HCT116 (cell line): Measurements from ENCODE around the gene JOSD1. TPM values are rescaled to one million over a fixed set of nuclear protein-coding genes. Genes with fewer than 3 reads are reported as not detected.

ENCODE experiments used
- ATAC-seq: fragments of 200-7000 bp; cut with Tn5 transposase; 2 replicates; pipeline ENCODE4 v1.9.1; 2020; ENCODE audit warnings: mild to moderate bottlenecking, moderate library complexity
- BruUV-seq: library from RNA; stranded (reverse); fragments of 400-500 nt; replicated peaks from 2 replicates; lab custom pipeline; 2021; lab: Mats Ljungman, UMichigan
- CTCF ChIA-PET: fragments of 300-600 bp; sonication (Branson Sonifier 250); formaldehyde crosslinking; loops from one replicate; lab custom pipeline; 2021; ENCODE audit warnings: antibody characterized with exemption; lab: Charles Lee
- POLR2A ChIA-PET: fragments of 300-600, 350-600 bp; sonication (Branson Sonifier 250); formaldehyde crosslinking; loops from one replicate; lab custom pipeline; 2021; ENCODE audit warnings: antibody characterized with exemption; lab: Charles Lee
- RAD21 ChIA-PET, 2 experiments: fragments of 300-600 bp; sonication (Branson Sonifier 250); formaldehyde crosslinking; loops; one replicate each; lab custom pipeline; 2023; ENCODE audit warnings: low total read pairs in 2 of 2; ENCODE audit not compliant: uncharacterized antibody in 2 of 2, unreplicated experiment in 2 of 2, low non-redundant PET in 1 of 2; lab: Charles Lee
- DNase-seq: peaks from one replicate; pipeline ENCODE4 v3.0.0-alpha.2; 2010; ENCODE audit warnings: low read depth, low spot score
- H2AFZ ChIP-seq: fragments of 200-600 bp; shearing (Covaris generic), sonication (generic); 2 replicates; pipeline ENCODE4 v1.6.1; 2017; ENCODE audit warnings: low read depth, mixed run types, mixed read lengths, antibody characterized with exemption, low read length; ENCODE audit not compliant: poor library complexity, severe bottlenecking
- H3K27ac ChIP-seq: 2 replicates; pipeline ENCODE4 v1.5.1; 2012; ENCODE audit warnings: low read depth, low read length
- H3K27me3 ChIP-seq: fragments of 200-600 bp; sonication (generic); 2 replicates; pipeline ENCODE4 v1.6.1; 2016; ENCODE audit warnings: mixed run types, low read length, mixed read lengths; ENCODE audit not compliant: insufficient read depth
- H3K36me3 ChIP-seq, 2 experiments: fragments of 200-500 bp in 1 of 2; fragments of 200-600 bp in 1 of 2; sonication (Bioruptor generic) in 1 of 2; sonication (generic) in 1 of 2; 2 replicates each; pipeline versions ENCODE4 v1.5.1 to v1.6.1; 2014 to 2016; ENCODE audit warnings: low read length in 2 of 2, inconsistent platforms in 1 of 2, mixed read lengths in 1 of 2, mixed run types in 1 of 2; ENCODE audit not compliant: insufficient read depth in 2 of 2, control insufficient read depth in 1 of 2
- H3K4me1 ChIP-seq, 2 experiments: fragments of 200-600 bp in 1 of 2; sonication (generic) in 1 of 2; 2 replicates each; pipeline versions ENCODE4 v1.5.1 to v1.6.1; 2012 to 2017; ENCODE audit warnings: low read length in 2 of 2, inconsistent platforms in 1 of 2, mild to moderate bottlenecking in 1 of 2, mixed read lengths in 1 of 2, mixed run types in 1 of 2, moderate library complexity in 1 of 2; ENCODE audit not compliant: insufficient read depth in 2 of 2, control insufficient read depth in 1 of 2
- H3K4me2 ChIP-seq: fragments of 200-600 bp; sonication (generic); 2 replicates; pipeline ENCODE4 v1.6.1; 2017; ENCODE audit warnings: mixed run types, low read length, mixed read lengths
- H3K4me3 ChIP-seq, 2 experiments: fragments of 200-600 bp in 1 of 2; sonication (generic) in 1 of 2; replicated peaks in 1 of 2; 2 replicates each; pipeline ENCODE4 v1.5.1; 2011 to 2016; ENCODE audit warnings: low read length in 2 of 2, control low read depth in 1 of 2, low read depth in 1 of 2, mild to moderate bottlenecking in 1 of 2, mixed read lengths in 1 of 2, mixed run types in 1 of 2
- H3K79me2 ChIP-seq: fragments of 200-600 bp; sonication (generic); 2 replicates; pipeline ENCODE4 v1.6.1; 2017; ENCODE audit warnings: mild to moderate bottlenecking, mixed run types, low read length, moderate library complexity, mixed read lengths; ENCODE audit not compliant: insufficient read depth
- H3K9ac ChIP-seq: fragments of 200-600 bp; sonication (generic); 2 replicates; pipeline ENCODE4 v1.6.1; 2016; ENCODE audit warnings: low read length, mixed read lengths
- H3K9me2 ChIP-seq: fragments of 200-600 bp; sonication (generic), shearing (Covaris generic); 2 replicates; pipeline ENCODE4 v1.6.1; 2017; ENCODE audit warnings: mixed run types, mild to moderate bottlenecking, moderate library complexity; ENCODE audit not compliant: insufficient read depth
- H3K9me3 ChIP-seq, 2 experiments: fragments of 200-500 bp in 1 of 2; fragments of 200-600 bp in 1 of 2; sonication (Bioruptor generic) in 1 of 2; sonication (generic) in 1 of 2; 2 replicates each; pipeline ENCODE4 v1.6.1; 2014 to 2017; ENCODE audit warnings: low read length in 2 of 2, mixed read lengths in 2 of 2, inconsistent platforms in 1 of 2, low read depth in 1 of 2, mild to moderate bottlenecking in 1 of 2, mixed run types in 1 of 2, moderate library complexity in 1 of 2; ENCODE audit not compliant: control insufficient read depth in 1 of 2, insufficient read depth in 1 of 2
- H4K20me1 ChIP-seq: fragments of 200-600 bp; sonication (generic), shearing (Covaris generic); 2 replicates; pipeline ENCODE4 v1.6.1; 2017; ENCODE audit warnings: mixed run types, mild to moderate bottlenecking, moderate library complexity; ENCODE audit not compliant: insufficient read depth
- CEBPB ChIP-seq: IDR thresholded peaks from 2 replicates; pipeline ENCODE4 v1.6.1; 2012; ENCODE audit warnings: low read depth
- EGR1 ChIP-seq: IDR thresholded peaks from 2 replicates; pipeline ENCODE4 v1.6.1; 2012; ENCODE audit warnings: low read depth
- ELF1 ChIP-seq: IDR thresholded peaks from 2 replicates; pipeline ENCODE4 v1.6.1; 2012; ENCODE audit warnings: low read depth, borderline replicate concordance
- EZH2 ChIP-seq: fragments of 200-600 bp; sonication (generic); IDR thresholded peaks from 2 replicates; pipeline ENCODE4 v1.6.1; 2017; ENCODE audit warnings: antibody characterized with exemption, mixed run types
- EZH2phosphoT487 ChIP-seq: fragments of 200-600 bp; IDR thresholded peaks from 2 replicates; pipeline ENCODE4 v1.6.1; 2018; ENCODE audit warnings: antibody characterized with exemption, borderline replicate concordance
- POLR2A ChIP-seq: IDR thresholded peaks from 2 replicates; pipeline ENCODE4 v1.7.0; 2011; ENCODE audit warnings: borderline replicate concordance; ENCODE audit not compliant: insufficient read depth, insufficient read length; ENCODE audit errors: extremely low read depth
- POLR2AphosphoS5 ChIP-seq: IDR thresholded peaks from 2 replicates; pipeline ENCODE4 v1.6.1; 2011; ENCODE audit warnings: mild to moderate bottlenecking, low read depth, low read length, moderate library complexity
- RAD21 ChIP-seq: IDR thresholded peaks from 2 replicates; pipeline ENCODE4 v1.6.1; 2012; ENCODE audit warnings: low read depth, mild to moderate bottlenecking
- SIN3A ChIP-seq: IDR thresholded peaks from 2 replicates; pipeline ENCODE4 v1.6.1; 2012; ENCODE audit warnings: low read depth
- SRF ChIP-seq: IDR thresholded peaks from 2 replicates; pipeline ENCODE4 v1.6.1; 2012; ENCODE audit warnings: low read depth
- TCF7L2 ChIP-seq: IDR thresholded peaks from 2 replicates; pipeline ENCODE4 v1.7.0; 2011; ENCODE audit warnings: borderline replicate concordance, inconsistent platforms; ENCODE audit not compliant: insufficient read depth, insufficient read length; ENCODE audit errors: extremely low read depth
- YY1 ChIP-seq: IDR thresholded peaks from 2 replicates; pipeline ENCODE4 v1.6.1; 2011; ENCODE audit warnings: low read length, low read depth, moderate library complexity, mild to moderate bottlenecking; ENCODE audit not compliant: insufficient replicate concordance; ENCODE audit errors: extremely low read depth
- ZFX ChIP-seq: fragments of 450-650 bp; IDR thresholded peaks from 2 replicates; pipeline ENCODE4 v1.6.1; 2017
- ZNF274 ChIP-seq: fragments of 200-500 bp; sonication (Bioruptor generic); IDR thresholded peaks from 2 replicates; pipeline ENCODE4 v1.6.1; 2014; ENCODE audit warnings: mild to moderate bottlenecking, low read depth, low read length, inconsistent platforms
- intact Hi-C: fragments of 100-400 bp; cut with micrococcal nuclease; formaldehyde crosslinking; loops from 2 replicates; pipeline ENCODE4 v1.10.0; 2022
- total RNA-seq: library from RNA; stranded (reverse); gene quantifications from one replicate; pipeline ENCODE4 v1.2.1, GENCODE V29; 2021; ENCODE audit not compliant: unreplicated experiment
- TF ChIP-seq, protein P1 (sequence below): IDR thresholded peaks from 2 replicates; pipeline ENCODE4 v1.6.1; 2012
- TF ChIP-seq, protein P2 (sequence below): IDR thresholded peaks from 2 replicates; pipeline ENCODE4 v1.6.1; 2011; ENCODE audit warnings: mild to moderate bottlenecking, low read length, moderate library complexity; ENCODE audit not compliant: insufficient replicate concordance; ENCODE audit errors: extremely low read depth
- TF ChIP-seq, protein P3 (sequence below): IDR thresholded peaks from 2 replicates; pipeline ENCODE4 v1.6.1; 2012
- TF ChIP-seq, protein P4 (sequence below), 3 experiments: fragments of 200-600 bp in 1 of 3; sonication (generic) in 1 of 3; IDR thresholded peaks in 2 of 3; conservative IDR thresholded peaks in 1 of 3; 2 replicates each; pipeline ENCODE4 v1.5.1; 2012 to 2017; ENCODE audit warnings: low read depth in 2 of 3, low read length in 2 of 3, antibody characterized with exemption in 1 of 3, borderline replicate concordance in 1 of 3, control low read depth in 1 of 3, mild to moderate bottlenecking in 1 of 3, mixed read lengths in 1 of 3, mixed run types in 1 of 3, moderate library complexity in 1 of 3; ENCODE audit not compliant: insufficient read depth in 1 of 3

The JOSD1 gene
- total RNA-seq, 1 experiment from 2014 or later, result 67.3 TPM

DNA sequence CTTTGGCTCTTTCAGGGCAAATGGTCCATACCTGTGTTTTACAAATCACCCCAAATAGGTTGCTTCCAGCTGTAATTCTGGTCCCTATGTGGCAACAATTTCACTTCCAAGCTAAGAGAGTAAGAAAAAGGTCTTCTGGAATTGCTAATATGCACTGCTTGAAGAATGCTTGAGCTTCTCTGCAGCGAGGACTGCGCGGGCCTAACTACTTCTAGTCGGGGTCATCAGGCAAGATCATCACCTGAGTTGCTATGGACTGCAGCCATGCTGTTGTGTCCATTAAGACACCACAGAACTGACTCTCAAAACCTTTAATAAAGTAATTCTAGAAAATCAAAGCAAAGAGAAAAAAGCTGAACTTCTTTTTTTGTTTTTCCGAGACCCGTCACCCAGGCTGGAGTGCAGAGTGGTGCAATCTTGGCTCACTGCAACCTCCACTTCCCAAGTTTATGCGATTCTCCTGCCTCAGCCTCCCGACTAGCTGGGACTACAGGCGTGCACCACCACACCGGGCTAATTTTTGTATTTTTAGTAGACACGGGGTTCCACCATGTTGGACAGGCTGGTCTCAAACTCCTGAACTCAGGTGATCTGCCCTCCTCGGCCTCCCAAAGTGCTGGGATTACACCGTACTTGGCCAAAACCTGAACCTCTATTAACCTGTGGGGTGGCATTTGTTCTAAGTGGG is 2.2 kb downstream of the JOSD1 start:
- Histone ChIP-seq H3K9ac (0 out of 2 replicates have a peak overlapping the region, but pooled peaks have one; percentile 50), H3K36me3 (peaks cover 0 to 15% of the 10 kb centered on the region in 2 experiments; a peak in 2 of 4 replicates), H3K9me3 (no peaks in the 10 kb centered on the region), H3K79me2 (peaks cover 70% of the 10 kb centered on the region), H3K27me3 (no peaks in the 10 kb centered on the region), H4K20me1 (no peaks in the 10 kb centered on the region), H3K4me3 (peak overlapping the region in 1 of 2 experiments; percentile 90; a peak in 1 of 4 replicates), H2AFZ (no peak overlapping the region), H3K9me2 (no peaks in the 10 kb centered on the region), H3K27ac (no peak overlapping the region), H3K4me1 (peaks cover 33 to 66% of the 10 kb centered on the region in 2 experiments), H3K4me2 (peak overlapping the region; percentile 95)
- ChIA-PET POLR2A (interaction anchor here (1.2 kb wide), 2 partner anchors 9 to 17 kb away, joined by 3 to 4 read pairs; partner anchors contain the start of gene TOMM22), CTCF (interaction anchor here (1.5 kb wide), 1 partner anchor 17 kb away, joined by 4 read pairs; the partner anchor contains the start of gene TOMM22), RAD21 (interaction anchor here in 1 of 2 experiments (0.9 kb wide), 1 partner anchor 17 kb away, joined by 4 read pairs; the partner anchor contains the start of gene TOMM22)
- no peak for DNase-seq
- BruUV-seq, result no TSS peak
- intact Hi-C loops, result no loop called here
- ATAC-seq, result no peak
- TF ChIP-seq SIN3A, result no peak
- TF ChIP-seq CEBPB, result no peak
- TF ChIP-seq, protein P1, sequence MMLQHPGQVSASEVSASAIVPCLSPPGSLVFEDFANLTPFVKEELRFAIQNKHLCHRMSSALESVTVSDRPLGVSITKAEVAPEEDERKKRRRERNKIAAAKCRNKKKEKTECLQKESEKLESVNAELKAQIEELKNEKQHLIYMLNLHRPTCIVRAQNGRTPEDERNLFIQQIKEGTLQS, result no peak
- TF ChIP-seq, protein P2, sequence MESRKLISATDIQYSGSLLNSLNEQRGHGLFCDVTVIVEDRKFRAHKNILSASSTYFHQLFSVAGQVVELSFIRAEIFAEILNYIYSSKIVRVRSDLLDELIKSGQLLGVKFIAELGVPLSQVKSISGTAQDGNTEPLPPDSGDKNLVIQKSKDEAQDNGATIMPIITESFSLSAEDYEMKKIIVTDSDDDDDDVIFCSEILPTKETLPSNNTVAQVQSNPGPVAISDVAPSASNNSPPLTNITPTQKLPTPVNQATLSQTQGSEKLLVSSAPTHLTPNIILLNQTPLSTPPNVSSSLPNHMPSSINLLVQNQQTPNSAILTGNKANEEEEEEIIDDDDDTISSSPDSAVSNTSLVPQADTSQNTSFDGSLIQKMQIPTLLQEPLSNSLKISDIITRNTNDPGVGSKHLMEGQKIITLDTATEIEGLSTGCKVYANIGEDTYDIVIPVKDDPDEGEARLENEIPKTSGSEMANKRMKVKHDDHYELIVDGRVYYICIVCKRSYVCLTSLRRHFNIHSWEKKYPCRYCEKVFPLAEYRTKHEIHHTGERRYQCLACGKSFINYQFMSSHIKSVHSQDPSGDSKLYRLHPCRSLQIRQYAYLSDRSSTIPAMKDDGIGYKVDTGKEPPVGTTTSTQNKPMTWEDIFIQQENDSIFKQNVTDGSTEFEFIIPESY, result no peak
- TF ChIP-seq RAD21, result no peak
- TF ChIP-seq, protein P3, sequence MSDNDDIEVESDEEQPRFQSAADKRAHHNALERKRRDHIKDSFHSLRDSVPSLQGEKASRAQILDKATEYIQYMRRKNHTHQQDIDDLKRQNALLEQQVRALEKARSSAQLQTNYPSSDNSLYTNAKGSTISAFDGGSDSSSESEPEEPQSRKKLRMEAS, result no peak
- TF ChIP-seq, protein P4, sequence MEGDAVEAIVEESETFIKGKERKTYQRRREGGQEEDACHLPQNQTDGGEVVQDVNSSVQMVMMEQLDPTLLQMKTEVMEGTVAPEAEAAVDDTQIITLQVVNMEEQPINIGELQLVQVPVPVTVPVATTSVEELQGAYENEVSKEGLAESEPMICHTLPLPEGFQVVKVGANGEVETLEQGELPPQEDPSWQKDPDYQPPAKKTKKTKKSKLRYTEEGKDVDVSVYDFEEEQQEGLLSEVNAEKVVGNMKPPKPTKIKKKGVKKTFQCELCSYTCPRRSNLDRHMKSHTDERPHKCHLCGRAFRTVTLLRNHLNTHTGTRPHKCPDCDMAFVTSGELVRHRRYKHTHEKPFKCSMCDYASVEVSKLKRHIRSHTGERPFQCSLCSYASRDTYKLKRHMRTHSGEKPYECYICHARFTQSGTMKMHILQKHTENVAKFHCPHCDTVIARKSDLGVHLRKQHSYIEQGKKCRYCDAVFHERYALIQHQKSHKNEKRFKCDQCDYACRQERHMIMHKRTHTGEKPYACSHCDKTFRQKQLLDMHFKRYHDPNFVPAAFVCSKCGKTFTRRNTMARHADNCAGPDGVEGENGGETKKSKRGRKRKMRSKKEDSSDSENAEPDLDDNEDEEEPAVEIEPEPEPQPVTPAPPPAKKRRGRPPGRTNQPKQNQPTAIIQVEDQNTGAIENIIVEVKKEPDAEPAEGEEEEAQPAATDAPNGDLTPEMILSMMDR (IDR thresholded peaks at IDR 0.05 in 2 of 3, conservative IDR thresholded peaks at IDR 0.05 in 1 of 3; ENCODE audit: borderline replicate concordance in 1 of 3, insufficient read depth in 1 of 3, low read depth in 2 of 3, low read length in 2 of 3), result no peak
- no peak for TF ChIP-seq EZH2
- TF ChIP-seq ZNF274, result no peak
- no peak for TF ChIP-seq YY1
- no peak for TF ChIP-seq POLR2A
- no peak for TF ChIP-seq EGR1
- TF ChIP-seq POLR2AphosphoS5, result no peak
- TF ChIP-seq SRF, result no peak
- no peak for TF ChIP-seq TCF7L2
- no peak for TF ChIP-seq EZH2phosphoT487
- no peak for TF ChIP-seq ZFX
- TF ChIP-seq ELF1, result no peak
